ENCODE results near the gene HAGHL. TPM values are rescaled to one million over a fixed set of nuclear protein-coding genes. Genes with fewer than 3 reads are reported as not detected.

HAGHL gene
- total RNA-seq (2021; ENCODE audit: unreplicated experiment) (74.8 TPM), Bru-seq, nascent RNA (percentile 55 among the genes with signal in this experiment), BruChase-seq, experiment 1, labeled RNA remaining after a 6-hour chase (percentile 72 among the genes with signal in this experiment), BruChase-seq, experiment 2, labeled RNA remaining after a 2-hour chase (percentile 68 among the genes with signal in this experiment)
- 56.8 and 61.7 TPM in 2 replicates for polyA plus RNA-seq (2012)
- long read RNA-seq, transcript HAGHL-203 (8 exons, 1,347 nt): minor isoform, 5 of 86 reads
- long read RNA-seq, transcript HAGHL-206 (3 exons, 434 nt): major isoform, 7 of 86 reads
- long read RNA-seq, partial matches to known transcripts: 26 of 86 reads
- long read RNA-seq, other reads (novel, unspliced or antisense): 44 of 86 reads

GRCh38 chr16:726438-727290, at the start of gene HAGHL, which contains the start of gene CCDC78:
Gene HAGHL, plus strand, starts transcription at chr16:727106. Its CDS starts 404 bp downstream, at chr16:727510.
Gene CCDC78, minus strand, starts transcription at chr16:726443. Its CDS starts 76 bp downstream, at chr16:726367.
- Histone ChIP-seq H3K9me3 (ENCODE audit: control insufficient read depth in 1 of 2, insufficient read depth in 1 of 2, low read depth in 1 of 2, low read length in 2 of 2) (no peaks in the 10 kb centered on the region), H3K36me3 (ENCODE audit: control insufficient read depth in 1 of 2, insufficient read depth in 2 of 2, low read length in 2 of 2) (no peaks in the 10 kb centered on the region), H2AFZ (ENCODE audit: low read depth, low read length, poor library complexity, severe bottlenecking) (no peak within 1 kb of the TSS), H3K4me3 (replicated peaks in 1 of 2; ENCODE audit: low read depth in 1 of 2, low read length in 2 of 2) (peak within 1 kb of the TSS; percentile 80 to 89), H3K79me2 (ENCODE audit: insufficient read depth, low read length) (peaks cover 24% of the 10 kb centered on the region; the same call in 1 of the 2 replicates), H3K4me1 (ENCODE audit: control insufficient read depth in 1 of 2, insufficient read depth in 2 of 2, low read length in 2 of 2) (peaks cover 7 to 46% of the 10 kb centered on the region in 2 experiments), H3K9ac (ENCODE audit: low read length) (peak within 1 kb of the TSS; percentile 98), H3K27me3 (ENCODE audit: insufficient read depth, low read length) (no peaks in the 10 kb centered on the region), H3K27ac (ENCODE audit: low read depth, low read length) (peak within 1 kb of the TSS; percentile 96), H4K20me1 (ENCODE audit: insufficient read depth) (no peaks in the 10 kb centered on the region), H3K4me2 (ENCODE audit: low read length) (peak within 1 kb of the TSS; percentile 99), H3K9me2 (ENCODE audit: insufficient read depth) (no peaks in the 10 kb centered on the region)
- ATAC-seq (peak; percentile 48), DNase-seq (ENCODE audit: low read depth, low spot score) (no peak)
- ChIA-PET CTCF (interaction anchor here (0.7 to 2.6 kb wide), 2 partner anchors 11 to 14 kb away, joined by 3 to 11 read pairs; no protein-coding TSS in a partner anchor), RAD21 (ENCODE audit: low non-redundant PET in 1 of 2, low total read pairs in 2 of 2, uncharacterized antibody in 2 of 2, unreplicated experiment in 2 of 2) (no interaction called here), POLR2A (interaction anchor here (0.6 to 3.5 kb wide), 3 partner anchors 11 to 34 kb away, joined by 3 to 20 read pairs (median 12); partner anchors contain the start of genes METRN and MSLN)
- intact Hi-C loops (cut with micrococcal nuclease): no loop called here
- BruUV-seq (replicated peaks): TSS peak; percentile 19
- TF ChIP-seq EGR1 (IDR thresholded peaks at IDR 0.05; ENCODE audit: low read depth) (no peak), POLR2AphosphoS5 (IDR thresholded peaks at IDR 0.05; ENCODE audit: low read depth, low read length) (peak; percentile 60), POLR2A (IDR thresholded peaks at IDR 0.05; ENCODE audit: borderline replicate concordance, extremely low read depth, insufficient read depth, insufficient read length) (peak; percentile 47)

- ChIA-PET RAD21 (ENCODE audit: low non-redundant PET in 1 of 2, low total read pairs in 2 of 2, uncharacterized antibody in 2 of 2, unreplicated experiment in 2 of 2) (no interaction called here), CTCF (no interaction called here), POLR2A (no interaction called here)
- Histone ChIP-seq H3K36me3 (ENCODE audit: control insufficient read depth in 1 of 2, insufficient read depth in 2 of 2, low read length in 2 of 2) (peaks cover 0 to 19% of the 10 kb centered on the region in 2 experiments; a peak in 2 of 4 replicates), H4K20me1 (ENCODE audit: insufficient read depth) (no peaks in the 10 kb centered on the region), H3K79me2 (ENCODE audit: insufficient read depth, low read length) (peaks cover 21% of the 10 kb centered on the region), H3K4me3 (replicated peaks in 1 of 2; ENCODE audit: low read depth in 1 of 2, low read length in 2 of 2) (no peak overlapping the region), H3K27me3 (ENCODE audit: insufficient read depth, low read length) (no peaks in the 10 kb centered on the region), H3K9ac (ENCODE audit: low read length) (no peak overlapping the region), H3K9me2 (ENCODE audit: insufficient read depth) (no peaks in the 10 kb centered on the region), H2AFZ (ENCODE audit: low read depth, low read length, poor library complexity, severe bottlenecking) (no peak overlapping the region), H3K4me2 (ENCODE audit: low read length) (no peak overlapping the region), H3K4me1 (ENCODE audit: control insufficient read depth in 1 of 2, insufficient read depth in 2 of 2, low read length in 2 of 2) (peaks cover 5 to 27% of the 10 kb centered on the region in 2 experiments; a peak in 3 of 4 replicates), H3K9me3 (ENCODE audit: control insufficient read depth in 1 of 2, insufficient read depth in 1 of 2, low read depth in 1 of 2, low read length in 2 of 2) (no peaks in the 10 kb centered on the region), H3K27ac (ENCODE audit: low read depth, low read length) (no peak overlapping the region)
- DNase-seq (ENCODE audit: low read depth, low spot score) (no peak), ATAC-seq (no peak)
- no TSS peak for BruUV-seq (replicated peaks)
- intact Hi-C loops (cut with micrococcal nuclease): no loop called here
- TF ChIP-seq SIN3A (IDR thresholded peaks at IDR 0.05; ENCODE audit: low read depth) (no peak), ELF1 (IDR thresholded peaks at IDR 0.05; ENCODE audit: borderline replicate concordance, low read depth) (no peak), ATF3 (IDR thresholded peaks at IDR 0.05) (no peak), POLR2AphosphoS5 (IDR thresholded peaks at IDR 0.05; ENCODE audit: low read depth, low read length) (no peak), YY1 (IDR thresholded peaks at IDR 0.05; ENCODE audit: extremely low read depth, insufficient replicate concordance, low read depth, low read length) (no peak), FOSL1 (IDR thresholded peaks at IDR 0.05; ENCODE audit: low read depth) (no peak), ZNF274 (IDR thresholded peaks at IDR 0.05; ENCODE audit: low read depth, low read length) (no peak), EZH2 (IDR thresholded peaks at IDR 0.05) (no peak), MAX (IDR thresholded peaks at IDR 0.05) (no peak), SP1 (IDR thresholded peaks at IDR 0.05; ENCODE audit: low read depth) (no peak), CBX3 (IDR thresholded peaks at IDR 0.05; ENCODE audit: low read depth) (no peak), EZH2phosphoT487 (IDR thresholded peaks at IDR 0.05; ENCODE audit: borderline replicate concordance) (no peak)
These were observed 49.4 kb upstream of the HAGHL start for GRCh38 chr16:677316-678190.
